GM19463 (cell line): ENCODE measurements around the gene EDAR.

Experiments
- ATAC-seq: cut with Tn5 transposase; IDR thresholded peaks from one replicate; pipeline ENCODE4 v1.9.1; 2021; ENCODE audit warnings: mild to moderate bottlenecking, moderate library complexity; ENCODE audit not compliant: unreplicated experiment

Gene EDAR

DNA sequence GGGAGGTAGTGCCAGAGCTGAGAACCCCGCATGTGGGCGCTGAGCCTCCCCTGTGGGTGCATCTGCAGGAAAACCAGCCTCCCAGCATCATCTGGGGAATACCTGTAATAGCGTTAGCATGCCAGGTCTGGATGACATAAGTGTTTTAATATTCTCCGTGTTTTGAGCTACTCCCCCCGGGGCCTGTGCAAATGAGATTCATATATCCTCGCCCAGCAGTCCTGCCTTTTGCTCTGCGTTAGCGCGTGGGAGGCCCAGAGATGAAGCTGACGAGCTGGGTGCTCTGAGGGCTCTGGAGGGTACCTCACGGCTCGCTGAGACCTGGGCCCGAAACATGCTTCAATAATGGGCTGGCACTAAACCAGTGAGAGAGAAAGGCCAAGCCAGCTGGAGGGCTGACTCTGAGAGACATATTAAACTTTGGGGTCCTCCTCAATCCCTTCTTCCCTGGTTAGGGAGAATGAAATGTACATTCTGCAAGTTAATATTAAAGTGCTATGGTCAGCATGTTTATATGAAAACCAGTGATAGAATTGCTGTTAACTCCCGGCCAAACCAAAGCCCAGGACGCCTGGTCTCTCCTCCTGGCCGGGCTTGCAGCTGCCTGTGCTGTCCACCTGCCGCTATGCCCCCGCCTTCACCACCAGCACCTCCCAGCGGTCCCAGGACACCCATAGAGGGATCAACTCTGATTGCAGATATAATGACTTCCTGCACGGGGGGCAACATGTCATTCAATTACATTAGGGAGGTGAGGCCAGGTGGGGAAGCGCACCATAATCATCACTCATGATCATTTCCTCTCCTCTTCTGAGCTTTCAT, 77.0 kb downstream of the EDAR start:
- ATAC-seq, result no peak

DNA sequence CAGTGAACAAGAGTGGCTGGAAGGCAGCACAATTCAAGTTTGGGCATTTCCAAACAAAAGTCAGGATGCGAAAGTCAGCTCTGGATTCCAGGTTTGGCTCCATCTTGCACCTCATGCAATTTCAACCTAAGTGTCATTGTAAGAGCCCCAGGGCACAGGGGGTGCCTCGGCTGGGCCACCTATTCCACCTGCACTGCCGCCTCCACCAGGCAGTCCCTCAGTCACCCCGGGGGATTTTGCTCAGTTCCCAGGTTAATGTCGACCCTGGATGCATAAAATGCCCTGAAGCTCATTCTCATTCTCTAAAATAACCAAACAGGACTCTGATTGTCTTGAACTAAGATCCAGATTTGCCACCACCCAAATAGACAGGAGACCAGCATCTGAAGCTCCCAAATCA, 77.6 kb downstream of the EDAR start:
- no peak for ATAC-seq

DNA sequence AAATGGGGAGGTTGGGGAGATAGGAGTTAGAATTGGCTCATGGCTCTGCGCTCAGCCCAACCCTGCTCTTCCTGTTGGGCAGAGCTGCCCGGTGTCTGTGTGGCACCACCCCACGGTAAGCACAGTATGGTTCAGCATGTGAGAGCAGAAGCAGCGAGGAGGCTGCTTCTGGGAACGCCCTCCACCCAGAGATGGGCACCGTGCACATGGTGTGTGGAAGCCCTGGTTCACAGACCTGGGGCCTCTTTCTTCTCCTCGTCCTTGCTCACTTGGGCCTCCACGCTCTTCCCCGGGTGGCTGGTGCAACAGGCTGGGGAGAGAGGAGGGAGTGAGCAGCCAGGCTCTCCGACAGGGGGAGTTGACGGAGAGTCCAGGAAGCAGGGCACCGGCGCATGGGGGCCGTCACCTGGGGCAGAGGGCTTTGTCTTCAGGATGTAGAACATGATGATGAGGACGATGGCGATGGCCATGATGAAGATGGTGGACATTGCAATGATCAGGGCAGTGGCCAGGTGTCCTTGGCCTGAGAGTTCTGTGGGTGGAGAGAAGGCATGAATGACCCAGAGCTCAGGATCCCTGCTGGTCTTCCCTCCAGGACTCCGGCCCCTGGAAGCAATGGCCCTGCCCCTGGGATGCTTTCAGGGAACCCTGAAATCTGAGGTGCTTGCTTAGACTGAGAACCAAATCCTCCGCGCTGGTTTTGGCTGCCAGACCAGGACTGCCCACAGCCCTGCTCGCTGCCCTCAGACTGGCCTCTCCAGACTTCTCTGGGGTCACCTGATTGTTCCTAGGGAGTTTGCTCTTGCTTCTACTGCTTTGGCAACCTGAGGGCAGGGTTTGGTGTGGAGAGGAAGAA, 78.3 kb downstream of the EDAR start:
- no peak for ATAC-seq

DNA sequence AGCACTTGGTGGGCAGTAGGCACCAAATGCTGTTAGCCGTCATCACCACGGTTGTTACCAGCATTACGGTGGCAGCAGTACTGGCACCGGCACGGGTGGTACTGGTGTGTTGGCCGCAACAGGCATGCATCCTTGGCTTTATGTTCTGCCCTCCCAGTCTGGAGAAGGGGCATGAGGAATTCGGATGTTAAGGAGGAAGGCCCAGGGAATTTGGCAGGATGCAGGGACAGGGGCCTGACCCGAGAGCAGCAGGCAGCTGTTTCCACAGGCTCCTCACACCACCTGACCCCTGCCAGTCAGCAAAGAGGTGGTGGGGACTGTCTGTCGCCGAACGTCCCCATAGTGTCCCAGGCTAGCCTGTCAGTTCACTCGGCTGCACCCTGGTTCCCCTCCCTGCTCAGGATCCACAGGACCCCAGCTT, 79.0 kb downstream of the EDAR start:
- no peak for ATAC-seq

DNA sequence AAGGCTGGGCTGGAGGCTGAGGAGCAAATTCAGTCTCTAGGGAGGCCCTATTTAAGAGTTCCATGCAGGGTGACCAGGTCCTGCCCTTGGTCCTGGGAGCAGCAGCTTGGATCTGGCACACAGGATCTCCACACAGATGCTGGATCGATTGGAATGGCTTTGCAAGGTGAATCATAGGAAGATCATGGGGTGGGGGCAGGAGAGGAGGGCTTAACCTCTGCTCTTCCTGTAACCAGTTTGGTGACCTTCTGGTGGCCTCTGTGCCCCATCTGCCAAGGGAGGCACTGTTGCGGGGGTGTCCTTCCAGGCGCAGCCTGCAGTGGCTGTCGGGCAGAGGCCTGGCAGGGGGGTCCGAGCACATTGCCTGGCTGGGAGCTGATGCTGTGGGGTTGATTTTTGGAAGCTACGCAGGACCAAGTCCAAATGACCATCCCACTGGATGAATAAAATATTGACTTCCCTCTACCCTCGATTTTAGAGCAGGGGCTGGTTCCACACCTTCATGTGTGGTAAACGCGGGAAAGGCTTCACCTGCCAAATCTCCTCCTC, 79.7 kb downstream of the EDAR start:
- no peak for ATAC-seq

DNA sequence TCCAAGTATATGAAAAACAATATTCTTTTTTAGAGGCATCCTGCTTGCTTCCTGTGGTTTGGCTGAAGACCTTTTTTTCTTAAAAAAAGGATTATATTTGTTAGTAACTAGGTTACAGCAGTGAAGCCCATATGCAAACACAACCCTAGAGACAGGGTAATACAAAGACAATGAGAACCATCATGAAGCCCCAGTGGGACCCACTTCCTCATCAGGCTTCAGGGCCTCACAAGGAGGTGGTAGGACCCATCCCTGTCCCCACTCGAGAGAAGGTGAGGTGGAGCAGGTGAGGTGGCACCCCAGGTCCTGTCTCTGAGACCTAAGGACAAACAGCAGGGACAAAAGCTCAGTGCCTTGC, 80.3 kb downstream of the EDAR start:
- no peak for ATAC-seq

DNA sequence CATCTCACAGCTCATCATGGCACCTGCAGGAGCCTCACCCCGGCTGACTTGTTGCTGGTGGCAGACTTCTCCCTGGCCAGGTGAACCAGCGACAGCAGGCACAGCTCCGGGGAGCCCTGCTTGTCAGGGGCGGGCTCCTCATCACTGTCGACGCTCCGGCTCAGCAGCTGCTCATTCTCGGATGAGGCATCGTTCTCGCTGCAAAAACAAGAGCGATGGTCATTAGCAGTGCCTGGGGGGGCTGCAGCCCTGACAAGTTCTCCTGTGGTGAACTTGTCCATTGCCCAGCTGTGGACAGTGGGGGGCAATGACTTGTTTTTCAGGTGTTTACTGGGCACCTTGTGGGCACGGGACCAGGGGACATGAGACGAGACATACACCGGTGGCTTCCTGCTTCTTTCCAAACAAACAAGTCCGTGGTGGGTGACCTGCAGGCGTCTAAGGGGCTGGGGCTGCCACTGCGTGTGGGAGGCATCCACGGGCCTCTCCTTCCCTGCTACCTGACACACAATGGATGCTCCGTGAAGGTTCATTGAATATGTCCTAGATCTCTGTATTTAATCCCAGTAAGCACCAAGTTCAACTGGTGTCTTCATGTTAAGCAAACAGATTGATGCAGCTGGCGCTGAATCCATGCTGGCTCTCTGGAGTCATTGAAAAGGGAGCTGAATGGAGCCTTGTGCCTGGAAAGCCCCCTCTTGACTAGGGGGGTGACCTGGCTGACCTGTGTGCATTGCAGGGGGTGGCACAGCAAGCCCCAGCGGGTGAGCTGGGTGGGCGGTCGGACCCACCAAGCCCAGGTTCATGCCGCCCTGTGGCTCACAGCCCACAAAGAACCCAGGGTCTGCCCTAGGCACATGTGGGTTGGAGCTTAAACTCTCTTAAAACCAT, 81.0 kb downstream of the EDAR start:
- no peak for ATAC-seq

DNA sequence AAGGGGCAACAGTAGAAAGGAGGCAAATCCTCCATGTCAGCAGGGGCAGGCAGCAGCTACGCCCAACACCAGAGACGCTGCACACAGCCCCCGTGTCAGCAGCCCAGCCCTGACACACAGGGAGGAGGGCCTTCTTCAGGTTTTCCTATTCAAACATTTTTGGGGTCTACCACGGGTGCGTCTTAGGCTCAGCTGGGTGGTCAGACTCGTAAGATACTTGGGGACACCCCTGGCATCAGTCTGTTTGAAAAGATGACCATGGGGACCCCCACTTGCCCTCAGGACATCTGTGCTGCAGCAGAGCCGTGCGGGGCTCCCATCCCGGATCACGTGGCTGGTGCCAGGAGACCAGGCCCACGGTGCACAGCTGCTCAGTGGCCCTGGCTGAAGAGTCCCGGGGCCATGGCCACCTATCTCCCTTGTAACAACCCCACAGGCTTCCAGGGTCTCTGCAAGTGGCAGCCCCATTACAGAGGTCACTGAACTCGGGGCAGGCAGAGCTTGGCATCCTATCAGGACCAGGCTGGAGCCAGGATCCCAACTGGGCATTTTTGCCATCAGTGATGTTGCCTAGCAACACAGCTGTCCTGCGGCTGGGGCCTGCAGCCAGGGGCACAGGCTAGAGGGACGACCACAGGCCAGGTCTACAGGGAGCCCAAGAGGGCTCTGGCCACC, 82.5 kb downstream of the EDAR start:
- ATAC-seq, result no peak

DNA sequence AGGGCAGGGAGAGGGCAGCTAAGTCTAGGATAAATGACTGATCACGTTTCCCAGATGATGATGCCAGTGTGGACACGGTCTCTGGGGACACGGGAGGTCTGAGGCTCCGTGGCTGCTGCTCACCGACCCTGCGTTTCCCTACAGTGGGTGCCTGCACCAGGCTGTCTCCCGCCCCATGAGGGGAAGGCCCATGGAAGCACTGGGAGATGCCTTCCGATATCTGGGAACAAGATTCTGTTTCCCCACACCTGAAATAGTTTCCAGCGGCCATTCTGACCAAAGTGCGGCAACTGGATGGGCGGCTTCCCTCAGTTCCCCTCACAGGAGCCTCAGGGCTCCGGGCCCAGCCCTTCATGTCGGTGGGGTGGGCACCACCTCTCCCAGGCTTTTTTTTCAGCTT, 83.1 kb downstream of the EDAR start:
- no peak for ATAC-seq

DNA sequence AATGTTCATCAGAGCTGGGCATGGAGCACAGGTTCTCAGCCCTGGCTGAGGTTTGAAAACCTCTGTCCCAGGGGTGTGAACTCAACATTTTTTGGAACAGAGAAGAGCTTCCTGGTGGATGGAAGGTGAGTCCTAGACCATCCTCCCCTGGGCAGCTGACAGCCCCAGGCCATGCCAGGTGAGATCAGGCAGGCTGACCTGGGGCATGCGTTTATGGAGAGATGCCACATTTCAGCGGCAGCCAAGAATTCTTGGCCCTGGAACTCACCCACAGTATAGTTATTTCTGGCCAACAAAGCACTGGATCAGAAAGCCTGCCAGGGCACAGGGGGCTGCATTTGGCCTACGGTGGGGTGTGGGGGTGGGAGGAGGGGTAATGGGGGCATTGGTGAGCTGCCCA, 83.8 kb downstream of the EDAR start:
- no peak for ATAC-seq

DNA sequence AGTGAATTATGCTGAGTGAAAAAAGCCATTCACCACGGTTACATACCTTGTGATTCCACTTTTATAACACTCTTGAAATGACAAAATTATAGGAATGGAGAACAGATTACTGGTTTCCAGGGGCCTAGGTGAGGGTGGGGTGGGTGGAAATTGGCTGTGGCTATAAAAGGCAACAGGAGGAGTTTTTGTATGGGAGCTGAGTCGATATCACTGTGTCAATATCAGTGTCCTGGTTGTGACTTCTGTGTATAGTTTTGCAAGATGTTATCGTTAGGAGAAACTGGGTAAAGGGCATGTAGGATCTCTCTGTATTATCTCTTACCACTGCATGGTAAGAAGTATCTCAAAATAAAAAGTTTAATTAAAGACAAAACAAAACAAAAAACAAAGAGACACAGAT, 84.3 kb downstream of the EDAR start:
- ATAC-seq, result no peak

DNA sequence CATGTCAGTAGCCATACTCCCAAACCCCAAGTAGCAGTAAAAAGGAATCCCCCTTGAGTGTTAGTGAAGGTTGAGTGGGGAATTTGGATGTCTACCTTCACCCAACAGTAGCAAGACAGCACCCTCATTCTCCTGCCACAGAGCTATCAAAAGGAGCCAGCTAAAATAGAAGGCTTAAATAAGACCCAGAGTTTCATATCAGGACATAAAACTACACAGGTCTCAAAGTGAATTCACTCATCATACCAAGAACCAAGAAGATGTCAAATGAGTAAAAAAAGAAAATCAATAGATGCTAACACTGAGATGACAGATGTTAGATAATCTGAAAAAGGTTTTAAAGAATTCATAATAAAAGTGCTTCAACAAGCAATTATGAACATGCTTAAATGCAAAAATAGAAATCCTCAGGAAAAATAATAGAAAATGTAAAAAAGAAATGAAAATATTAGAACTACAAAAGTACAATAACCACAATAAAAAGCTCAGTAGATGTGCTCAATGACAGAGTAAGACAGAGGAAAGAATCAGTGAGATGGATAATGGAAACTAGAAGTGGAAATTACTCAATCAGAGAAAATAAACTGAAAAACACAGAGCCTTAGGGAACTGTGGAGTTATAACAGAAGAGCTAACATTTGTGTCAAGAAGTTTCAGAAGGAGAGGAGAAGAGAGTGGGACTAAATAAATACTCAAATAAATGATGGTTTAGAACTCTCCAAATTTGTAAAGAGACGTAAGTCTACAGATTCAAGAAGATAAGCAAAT, 90.5 kb downstream of the EDAR start:
- ATAC-seq, result no peak

DNA sequence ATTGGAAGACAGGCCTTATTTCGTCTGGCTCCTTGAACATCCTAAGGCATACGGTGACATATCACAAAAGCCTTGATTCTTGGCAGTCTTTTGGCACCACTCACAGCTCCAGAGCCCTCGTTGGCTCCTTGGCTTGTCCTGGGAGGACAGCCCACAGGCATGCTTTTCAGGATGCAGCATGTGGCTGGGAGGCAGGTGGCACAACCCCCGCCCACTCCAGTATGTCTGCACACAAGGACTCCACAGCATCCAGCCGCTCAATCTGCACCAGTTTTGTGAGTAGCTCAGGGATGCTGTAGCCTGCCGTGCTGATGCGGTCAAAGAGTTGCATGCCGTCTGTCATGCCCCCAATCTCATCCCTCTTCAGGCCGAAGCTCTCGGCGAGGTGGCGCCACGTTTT, 92.3 kb downstream of the EDAR start:
- ATAC-seq, result no peak

DNA sequence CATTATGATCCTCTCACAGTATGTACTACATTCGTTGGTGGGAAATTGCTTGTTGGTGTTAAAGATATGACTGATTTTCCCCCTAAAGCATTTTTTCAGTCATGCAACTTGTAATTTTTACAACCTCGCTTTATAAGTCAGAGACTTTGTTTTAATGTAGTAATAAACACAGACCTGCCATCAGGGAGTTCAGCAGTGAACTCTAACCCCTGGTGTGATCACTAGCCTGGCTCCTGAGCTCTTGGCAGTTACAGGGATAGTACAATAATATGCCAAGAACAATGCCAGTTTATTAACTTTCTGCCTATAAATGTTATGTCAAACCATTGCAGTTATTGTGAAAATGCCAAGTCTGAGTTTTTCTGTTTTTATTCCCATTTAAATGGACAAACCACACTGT, 93.8 kb downstream of the EDAR start:
- ATAC-seq, result no peak

DNA sequence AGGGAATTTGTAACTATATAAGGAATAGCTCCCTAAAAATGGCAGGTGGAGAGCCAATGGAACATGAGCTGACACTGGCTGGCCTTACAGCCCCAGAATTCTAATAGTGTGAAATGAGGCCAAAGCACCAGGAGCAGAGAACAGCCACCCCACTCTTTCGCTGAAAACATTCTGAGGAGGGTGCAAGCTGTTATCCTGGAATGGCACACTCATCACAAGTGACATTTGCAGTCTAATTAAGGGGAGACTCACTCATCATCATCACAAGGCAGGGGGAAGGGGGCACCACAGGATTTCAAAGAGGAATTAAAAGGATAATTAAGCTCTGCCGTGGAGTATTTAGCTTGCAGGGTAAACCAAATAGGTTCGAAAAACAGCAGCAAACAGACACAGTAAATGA, 94.3 kb downstream of the EDAR start:
- ATAC-seq, result no peak

DNA sequence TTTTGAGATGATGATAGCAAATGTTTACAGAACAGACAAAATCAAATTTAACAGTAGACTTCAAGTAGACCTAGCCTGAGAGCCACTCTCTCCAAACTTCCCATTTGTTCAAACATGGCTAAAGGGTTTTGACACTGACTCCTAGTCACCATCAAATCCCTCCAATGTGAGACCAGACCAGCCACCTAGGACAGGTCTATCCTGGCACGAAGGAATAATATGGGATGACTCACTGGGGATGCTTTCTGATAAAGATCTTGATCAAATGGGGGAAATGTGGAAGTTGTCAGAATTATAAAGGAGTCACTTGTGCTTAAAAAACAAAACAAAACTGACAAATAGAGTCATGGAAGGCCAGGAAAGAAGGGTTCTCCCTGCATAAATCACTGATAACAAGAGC, 95.7 kb downstream of the EDAR start:
- no peak for ATAC-seq

DNA sequence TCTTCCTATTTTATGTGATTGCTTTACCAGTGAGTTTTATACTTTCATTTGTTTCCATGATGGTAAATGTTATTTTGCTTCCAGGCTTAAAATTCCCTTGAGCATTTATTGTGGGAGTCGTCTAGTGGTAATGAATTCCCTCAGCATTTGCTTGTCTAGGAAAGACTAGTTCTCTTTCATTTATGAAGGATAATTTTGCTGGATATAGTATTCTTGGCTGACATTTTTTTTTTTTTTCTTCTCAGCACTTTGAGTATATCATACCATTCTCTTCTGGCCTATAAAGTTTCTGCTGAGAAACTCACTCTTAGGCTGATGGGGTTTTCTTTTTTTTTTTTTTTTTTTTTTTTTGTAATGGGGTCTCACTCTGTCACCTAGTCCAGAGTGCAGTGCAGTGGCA, 99.1 kb downstream of the EDAR start:
- ATAC-seq, result no peak

DNA sequence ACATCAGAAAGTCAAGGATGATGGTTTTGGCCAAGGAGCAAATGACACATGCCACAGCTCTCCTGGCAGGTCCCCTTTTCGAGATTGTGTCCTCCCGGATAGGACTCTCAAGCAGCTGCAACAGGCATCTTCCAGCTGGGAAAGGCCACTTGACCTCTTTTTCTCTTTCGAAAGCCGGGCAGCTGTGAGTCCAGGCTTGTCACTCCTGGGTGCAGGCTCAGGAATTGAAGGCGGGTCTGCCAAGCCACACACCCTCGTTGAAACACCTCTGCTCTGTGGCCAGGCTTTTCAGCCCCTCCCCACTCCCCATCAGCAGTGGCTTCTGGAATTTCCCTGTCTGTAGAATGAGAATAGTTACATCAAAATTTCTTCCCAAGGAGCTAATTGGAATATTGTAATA, 104.4 kb downstream of the EDAR start:
- ATAC-seq, result no peak

DNA sequence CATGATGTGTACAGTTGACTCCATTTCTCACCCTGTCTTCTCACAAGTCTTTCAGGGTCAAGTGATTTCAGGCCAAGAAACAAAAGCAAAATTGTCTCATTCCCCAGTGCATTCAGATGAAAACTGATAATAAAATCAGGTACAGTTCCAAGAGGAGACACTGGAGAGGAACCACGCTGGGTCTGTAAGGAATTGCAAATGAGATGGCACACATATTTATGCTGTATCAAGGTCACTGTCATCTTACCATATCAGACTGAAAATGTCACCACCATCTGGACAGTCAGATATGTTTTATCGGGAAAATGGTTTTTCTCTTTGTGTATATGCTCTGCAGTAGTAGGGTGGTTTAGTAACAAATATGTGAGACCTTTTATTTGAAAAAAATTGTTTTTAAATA, 110.7 kb downstream of the EDAR start:
- no peak for ATAC-seq

DNA sequence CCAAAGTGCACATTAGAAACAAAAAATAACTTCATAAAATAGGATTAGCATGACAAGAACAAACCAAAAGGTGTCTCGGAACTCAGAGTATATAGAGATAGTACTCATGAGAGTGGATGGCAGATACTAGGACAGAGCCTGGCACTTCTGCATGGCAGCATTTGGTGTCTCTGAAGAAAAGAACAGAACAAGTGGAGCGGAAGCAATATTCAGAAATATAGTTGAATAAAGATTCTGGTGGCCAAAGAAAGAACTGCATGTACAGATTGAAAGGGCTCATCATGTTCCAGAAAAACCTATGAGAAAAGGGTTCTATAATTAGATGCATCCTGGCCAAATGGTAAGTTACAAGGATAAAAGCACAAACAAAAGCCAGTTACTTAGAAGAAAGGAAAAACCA, 111.5 kb downstream of the EDAR start:
- ATAC-seq, result no peak
